H1 (cell line): Measurements from ENCODE around the gene DPT. TPM values are rescaled to one million over a fixed set of nuclear protein-coding genes. Genes with fewer than 3 reads are reported as not detected.

Experiments used
- CTCF ChIA-PET: fragments of 300-600 bp; sonication (Branson Sonifier 250); formaldehyde crosslinking; loops from one replicate; lab custom pipeline; 2021; ENCODE audit not compliant: partially characterized antibody; lab: Charles Lee
- POLR2A ChIA-PET: fragments of 300-600 bp; sonication (Branson Sonifier 250); formaldehyde crosslinking; loops from one replicate; lab custom pipeline; 2021; ENCODE audit warnings: inconsistent platforms; ENCODE audit not compliant: partially characterized antibody; lab: Charles Lee
- DNase-seq, 2 experiments: peaks; one replicate each; pipeline versions ENCODE4 v3.0.0 to v3.0.0-alpha.2; 2010 to 2022; ENCODE audit warnings: low spot score in 2 of 2, low read depth in 1 of 2, mixed read lengths in 1 of 2
- FAIRE-seq: peaks from 2 replicates; lab custom pipeline; 2011; peaks lifted over from hg19 to GRCh38; lab: Jason Lieb, UNC
- H2AFZ ChIP-seq: 2 replicates; pipeline ENCODE4 v1.8.1; 2012; ENCODE audit warnings: low read length, inconsistent platforms
- H2AK5ac ChIP-seq: 2 replicates; pipeline ENCODE4 v1.6.1; 2013; ENCODE audit warnings: low read depth, low read length
- H2BK120ac ChIP-seq: replicated peaks from 2 replicates; pipeline ENCODE3; 2013; ENCODE audit warnings: low read depth, low read length, inconsistent platforms
- H2BK12ac ChIP-seq: 2 replicates; pipeline ENCODE4 v1.6.1; 2013; ENCODE audit warnings: low read depth, low read length
- H2BK15ac ChIP-seq: 2 replicates; pipeline ENCODE4 v1.6.1; 2013; ENCODE audit warnings: low read length
- H2BK20ac ChIP-seq: 2 replicates; pipeline ENCODE4 v1.6.1; 2013; ENCODE audit warnings: low read length
- H2BK5ac ChIP-seq: 2 replicates; pipeline ENCODE4 v1.6.1; 2013; ENCODE audit warnings: low read depth, low read length
- H3K14ac ChIP-seq: 2 replicates; pipeline ENCODE4 v1.6.1; 2013; ENCODE audit warnings: inconsistent platforms; ENCODE audit not compliant: insufficient read length
- H3K18ac ChIP-seq: 2 replicates; pipeline ENCODE4 v1.6.1; 2013; ENCODE audit warnings: low read length; ENCODE audit errors: extremely low read depth
- H3K23ac ChIP-seq: 2 replicates; pipeline ENCODE4 v1.6.1; 2013; ENCODE audit warnings: inconsistent platforms; ENCODE audit not compliant: insufficient read length
- H3K23me2 ChIP-seq: 2 replicates; pipeline ENCODE4 v1.6.1; 2013; ENCODE audit warnings: low read depth, low read length
- H3K27ac ChIP-seq: 2 replicates; pipeline ENCODE4 v1.6.1; 2011; ENCODE audit warnings: low read depth, low read length, inconsistent platforms
- H3K27me3 ChIP-seq, 4 experiments: replicated peaks in 1 of 4; 1 replicate in 1 of 4; 2 replicates in 3 of 4; pipeline versions ENCODE4 v1.6.1 to v1.8.1; 2011 to 2013; ENCODE audit warnings: low read length in 3 of 4, mild to moderate bottlenecking in 3 of 4, inconsistent platforms in 2 of 4, mixed read lengths in 2 of 4, moderate library complexity in 1 of 4; ENCODE audit not compliant: control insufficient read depth in 3 of 4, insufficient read depth in 3 of 4; ENCODE audit errors: extremely low read depth in 1 of 4
- H3K36me3 ChIP-seq, 4 experiments: 2 replicates each; pipeline versions ENCODE4 v1.6.1 to v1.8.1; 2011 to 2013; ENCODE audit warnings: mild to moderate bottlenecking in 4 of 4, low read length in 3 of 4, moderate library complexity in 2 of 4, control low read depth in 1 of 4, inconsistent platforms in 1 of 4; ENCODE audit not compliant: insufficient read depth in 4 of 4, control insufficient read depth in 2 of 4
- H3K4ac ChIP-seq: replicated peaks from 2 replicates; pipeline ENCODE3; 2013; ENCODE audit warnings: low read length, low read depth, mixed read lengths, inconsistent platforms; ENCODE audit not compliant: insufficient read length
- H3K4me1 ChIP-seq, 4 experiments: replicated peaks in 1 of 4; 1 replicate in 1 of 4; 2 replicates in 3 of 4; pipeline versions ENCODE4 v1.6.1 to v1.8.1; 2011 to 2013; ENCODE audit warnings: low read length in 3 of 4, inconsistent platforms in 2 of 4, mixed read lengths in 1 of 4; ENCODE audit not compliant: insufficient read depth in 4 of 4, control insufficient read depth in 3 of 4
- H3K4me2 ChIP-seq, 2 experiments: 2 replicates each; pipeline versions ENCODE4 v1.6.1 to v1.8.1; 2011 to 2013; ENCODE audit warnings: low read depth in 2 of 2, low read length in 2 of 2, control low read depth in 1 of 2, inconsistent platforms in 1 of 2, mild to moderate bottlenecking in 1 of 2; ENCODE audit not compliant: insufficient read depth in 1 of 2
- H3K4me3 ChIP-seq, 4 experiments: fragments of 200-600, 300-600 bp in 1 of 4; sonication (generic), shearing (Covaris generic), sonication (Bioruptor Twin) in 1 of 4; 2 replicates each; pipeline versions ENCODE4 v1.5.1 to v1.8.1; 2011 to 2016; ENCODE audit warnings: low read length in 4 of 4, low read depth in 3 of 4, control low read depth in 2 of 4, inconsistent platforms in 2 of 4, mild to moderate bottlenecking in 2 of 4, mixed read lengths in 1 of 4, moderate library complexity in 1 of 4; ENCODE audit not compliant: insufficient read depth in 2 of 4; ENCODE audit errors: extremely low read depth in 1 of 4
- H3K56ac ChIP-seq: replicated peaks from 2 replicates; pipeline ENCODE3; 2013; ENCODE audit warnings: low read depth, mild to moderate bottlenecking, mixed read lengths, low read length, inconsistent platforms; ENCODE audit not compliant: insufficient read length
- H3K79me1 ChIP-seq: 2 replicates; pipeline ENCODE4 v1.6.1; 2013; ENCODE audit warnings: low read depth, low read length, control low read depth
- H3K79me2 ChIP-seq, 2 experiments: 2 replicates each; pipeline versions ENCODE4 v1.6.1 to v1.8.1; 2012 to 2013; ENCODE audit warnings: low read length in 2 of 2, mild to moderate bottlenecking in 2 of 2, inconsistent platforms in 1 of 2; ENCODE audit not compliant: insufficient read depth in 2 of 2, control insufficient read depth in 1 of 2
- H3K9ac ChIP-seq, 4 experiments: replicated peaks in 1 of 4; 1 replicate in 1 of 4; 2 replicates in 3 of 4; pipeline versions ENCODE4 v1.6.1 to v1.8.1; 2011 to 2013; ENCODE audit warnings: low read depth in 3 of 4, low read length in 3 of 4, control low read depth in 2 of 4, mild to moderate bottlenecking in 2 of 4, moderate library complexity in 2 of 4, inconsistent platforms in 1 of 4; ENCODE audit errors: extremely low read depth in 1 of 4
- H3K9me3 ChIP-seq, 2 experiments: 2 replicates each; pipeline versions ENCODE4 v1.6.1 to v1.8.1; 2012 to 2013; ENCODE audit warnings: mild to moderate bottlenecking in 2 of 2, moderate library complexity in 2 of 2, control low read depth in 1 of 2, inconsistent platforms in 1 of 2, low read depth in 1 of 2, low read length in 1 of 2, mixed read lengths in 1 of 2; ENCODE audit not compliant: insufficient read depth in 2 of 2
- H4K20me1 ChIP-seq, 2 experiments: replicated peaks in 1 of 2; 2 replicates each; pipeline versions ENCODE3 to v1.8.1; 2011 to 2013; ENCODE audit warnings: inconsistent platforms in 2 of 2, low read length in 2 of 2, mild to moderate bottlenecking in 1 of 2; ENCODE audit not compliant: insufficient read depth in 2 of 2, control insufficient read depth in 1 of 2
- H4K5ac ChIP-seq: 2 replicates; pipeline ENCODE4 v1.6.1; 2013; ENCODE audit warnings: low read length, low read depth, mixed read lengths, inconsistent platforms; ENCODE audit not compliant: insufficient read length
- H4K8ac ChIP-seq: 2 replicates; pipeline ENCODE4 v1.8.0; 2013; ENCODE audit warnings: mild to moderate bottlenecking, moderate library complexity, low read length, inconsistent platforms; ENCODE audit not compliant: insufficient read depth; ENCODE audit errors: extremely low read depth
- H4K91ac ChIP-seq: replicated peaks from 2 replicates; pipeline ENCODE3; 2013; ENCODE audit warnings: low read length, mixed read lengths, inconsistent platforms; ENCODE audit not compliant: insufficient read length
- ATF2 ChIP-seq: IDR thresholded peaks from 2 replicates; pipeline ENCODE4 v1.6.1; 2012; ENCODE audit warnings: low read length, inconsistent platforms
- BACH1 ChIP-seq: IDR thresholded peaks from 2 replicates; pipeline ENCODE4 v1.6.1; 2012; ENCODE audit warnings: low read length, improper control_type of control experiment
- CBX8 ChIP-seq: fragments of 300-800, 300-1000 bp; sonication (generic); IDR thresholded peaks from 2 replicates; pipeline ENCODE4 v1.7.1; 2016; ENCODE audit warnings: low read depth, low read length, borderline replicate concordance
- CHD2 ChIP-seq: IDR thresholded peaks from 2 replicates; pipeline ENCODE4 v1.6.1; 2012; ENCODE audit warnings: low read length, improper control_type of control experiment
- CREB1 ChIP-seq: IDR thresholded peaks from 2 replicates; pipeline ENCODE4 v1.6.1; 2012; ENCODE audit warnings: inconsistent platforms
- E2F6 ChIP-seq: IDR thresholded peaks from 2 replicates; pipeline ENCODE4 v1.6.1; 2012; ENCODE audit warnings: inconsistent platforms
- EZH2 ChIP-seq: fragments of 200-600 bp; sonication (generic); IDR thresholded peaks from 2 replicates; pipeline ENCODE4 v1.7.1; 2012; ENCODE audit warnings: low read depth, mild to moderate bottlenecking, moderate library complexity, low read length, inconsistent platforms; ENCODE audit not compliant: severe bottlenecking
- FOSL1 ChIP-seq: IDR thresholded peaks from 2 replicates; pipeline ENCODE4 v1.6.1; 2011; ENCODE audit warnings: mild to moderate bottlenecking, low read depth, low read length, moderate library complexity; ENCODE audit not compliant: insufficient read depth
- KDM5A ChIP-seq: fragments of 200-600 bp; IDR thresholded peaks from 2 replicates; pipeline ENCODE4 v1.7.1; 2012; ENCODE audit warnings: mild to moderate bottlenecking, low read length, inconsistent platforms, mixed read lengths
- PHF8 ChIP-seq: fragments of 200-600 bp; sonication (generic); conservative IDR thresholded peaks from 2 replicates; pipeline ENCODE4 v1.7.1; 2012; ENCODE audit warnings: low read depth, mild to moderate bottlenecking, inconsistent platforms, low read length, moderate library complexity
- SP4 ChIP-seq: IDR thresholded peaks from 2 replicates; pipeline ENCODE4 v1.6.1; 2012; ENCODE audit warnings: low read length, inconsistent platforms
- SUZ12 ChIP-seq: fragments of 200-600 bp; sonication (generic); IDR thresholded peaks from 2 replicates; pipeline ENCODE4 v1.6.1; 2012; ENCODE audit warnings: mild to moderate bottlenecking, inconsistent platforms, low read length, moderate library complexity, mixed read lengths
- TCF12 ChIP-seq: IDR thresholded peaks from 2 replicates; pipeline ENCODE4 v1.6.1; 2011; ENCODE audit warnings: low read depth, mild to moderate bottlenecking, low read length
- TEAD4 ChIP-seq: IDR thresholded peaks from 2 replicates; pipeline ENCODE4 v1.6.1; 2012; ENCODE audit warnings: low read depth, low read length, inconsistent platforms, mixed read lengths
- WGBS, 2 experiments: shearing (Covaris generic) in 1 of 2; methylation state at CpG; one replicate each; pipeline versions ENCODE4 v1.1.6 to v1.1.7; 2013 to 2015; ENCODE audit warnings: low lambda C conversion rate in 2 of 2, mixed read lengths in 2 of 2, inconsistent platforms in 1 of 2, low coverage in 1 of 2, missing lambda C conversion rate in 1 of 2; ENCODE audit not compliant: insufficient replicate concordance in 2 of 2, insufficient coverage in 1 of 2, insufficient read length in 1 of 2; ENCODE audit errors: extremely low coverage in 1 of 2, missing lambda C conversion rate in 1 of 2; 5-methylcytosine and 5-hydroxymethylcytosine counted together
- polyA plus RNA-seq, 7 experiments: library from polyadenylated mRNA; depleted of rRNA in 3 of 7; stranded (reverse) in 5 of 7; unstranded in 2 of 7; fragments of >200 nt in 5 of 7; fragments of 200-250 nt in 2 of 7; gene quantifications; 1 replicate in 5 of 7; 2 replicates in 1 of 7; 4 replicates in 1 of 7; pipeline versions ENCODE4 v1.2.1 to v1.2.3, GENCODE V29; 2011 to 2013; ENCODE audit warnings: missing spikeins in 2 of 7, mixed read lengths in 2 of 7
- total RNA-seq: library from RNA; stranded (reverse); fragmentation: NEBNext Ultra II Directional; extraction: Animal tissue kit (Norgen Biotek cat#: 25700); gene quantifications from 2 replicates; pipeline ENCODE4 v1.2.1, GENCODE V29; 2021

DPT gene
- total and polyA plus RNA-seq, 2 of the 8 experiments (the other 6 are each of a cell fraction or from before 2014, with no cell fraction given), result not detected

GRCh38 chr1:168732736-168733135, 3.7 kb upstream of the DPT start:
- Histone ChIP-seq H3K79me2 (no peaks in the 10 kb centered on the region), H2AFZ (no peak overlapping the region), H3K56ac (no peak overlapping the region), H3K27me3 (no peaks in the 10 kb centered on the region), H3K27ac (no peak overlapping the region), H3K23ac (no peak overlapping the region), H3K4me3 (no peak overlapping the region), H2BK120ac (no peak overlapping the region), H3K23me2 (no peaks in the 10 kb centered on the region; the same call in 1 of the 2 replicates), H4K20me1 (no peaks in the 10 kb centered on the region), H3K4ac (no peak overlapping the region), H3K36me3 (no peaks in the 10 kb centered on the region), H3K14ac (no peak overlapping the region), H2AK5ac (no peak overlapping the region), H2BK20ac (no peak overlapping the region), H3K18ac (no peak overlapping the region), H3K79me1 (no peaks in the 10 kb centered on the region), H2BK12ac (no peak overlapping the region), H2BK15ac (no peak overlapping the region), H4K91ac (no peak overlapping the region), H2BK5ac (no peak overlapping the region), H4K5ac (no peak overlapping the region), H4K8ac (no peak overlapping the region), H3K9ac (no peak overlapping the region), H3K9me3 (no peaks in the 10 kb centered on the region), H3K4me2 (no peak overlapping the region), H3K4me1 (no peaks in the 10 kb centered on the region)
- FAIRE-seq, result no peak
- ChIA-PET CTCF (no interaction called here), POLR2A (no interaction called here)
- no peak for DNase-seq
- 89% methylated on average over 6 of the region's 6 CpGs; no CpG with 5 or more reads in 1 of the 2 experiments for WGBS, 2 experiments
- TF ChIP-seq PHF8 (no peak), CHD2 (no peak), CREB1 (no peak), KDM5A (no peak), TEAD4 (no peak), FOSL1 (no peak), SUZ12 (no peak), ATF2 (no peak), TCF12 (no peak), EZH2 (no peak), SP4 (no peak), E2F6 (no peak), CBX8 (no peak), BACH1 (no peak)
